Stimulated activated memory B cell treated with anti-CD40 and anti-IgM and Interleukin-4, amounts not matched to agents 10 μg/mL and 1 μg/mL and 100 μg/mL, for 72 hours (primary cell): ENCODE data around the gene CYBA.
"Not testable (repeated sequence)": the region's sequence is repeated elsewhere in the genome, so short reads cannot be mapped to it uniquely, and the experiment has no call there.

ENCODE experiments used
- ATAC-seq: fragments of 150-1000 bp; cut with Tn5 transposase; 2 replicates; pipeline ENCODE4 v1.10.0; 2021
- H3K27ac Mint-ChIP-seq: one replicate; pipeline ENCODE4 v1.8.0; 2022; ENCODE audit warnings: mild to moderate bottlenecking, mixed read lengths
- H3K27me3 Mint-ChIP-seq: one replicate; pipeline ENCODE4 v1.8.0; 2022; ENCODE audit warnings: mixed read lengths
- H3K36me3 Mint-ChIP-seq: one replicate; pipeline ENCODE4 v1.8.0; 2022; ENCODE audit warnings: mixed read lengths
- H3K4me1 Mint-ChIP-seq: one replicate; pipeline ENCODE4 v1.8.0; 2022; ENCODE audit warnings: mixed read lengths
- H3K4me3 Mint-ChIP-seq: one replicate; pipeline ENCODE4 v1.8.0; 2022; ENCODE audit warnings: mild to moderate bottlenecking, moderate library complexity, mixed read lengths
- H3K9me3 Mint-ChIP-seq: one replicate; pipeline ENCODE4 v1.8.0; 2022; ENCODE audit warnings: mixed read lengths

The CYBA gene

DNA sequence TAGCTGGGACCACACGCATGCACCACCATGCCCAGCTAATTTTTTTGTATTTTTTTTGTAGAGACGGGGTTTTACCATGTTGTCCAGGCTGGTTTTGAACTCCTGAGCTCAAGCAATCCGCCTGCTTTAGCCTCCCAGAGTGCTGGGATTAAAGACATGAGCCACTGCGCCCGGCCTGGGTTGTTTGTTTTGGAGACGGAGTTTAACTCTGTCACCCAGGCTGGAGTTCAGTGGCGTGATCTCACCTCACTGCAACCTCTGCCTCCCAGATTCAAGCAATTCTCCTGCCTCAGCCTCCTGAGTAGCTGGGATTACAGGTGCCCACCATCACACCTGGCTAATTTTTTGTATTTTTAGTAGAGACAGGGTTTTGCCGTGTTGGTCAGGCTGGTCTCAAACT lies 41.4 kb downstream of the CYBA start:
- H3K36me3 Mint-ChIP-seq = peaks cover 59% of the 10 kb centered on the region
- not testable (repeated sequence) for H3K9me3 Mint-ChIP-seq, ATAC-seq, H3K4me3 Mint-ChIP-seq, H3K27ac Mint-ChIP-seq, H3K27me3 Mint-ChIP-seq
- H3K4me1 Mint-ChIP-seq = peaks cover 27% of the 10 kb centered on the region

DNA sequence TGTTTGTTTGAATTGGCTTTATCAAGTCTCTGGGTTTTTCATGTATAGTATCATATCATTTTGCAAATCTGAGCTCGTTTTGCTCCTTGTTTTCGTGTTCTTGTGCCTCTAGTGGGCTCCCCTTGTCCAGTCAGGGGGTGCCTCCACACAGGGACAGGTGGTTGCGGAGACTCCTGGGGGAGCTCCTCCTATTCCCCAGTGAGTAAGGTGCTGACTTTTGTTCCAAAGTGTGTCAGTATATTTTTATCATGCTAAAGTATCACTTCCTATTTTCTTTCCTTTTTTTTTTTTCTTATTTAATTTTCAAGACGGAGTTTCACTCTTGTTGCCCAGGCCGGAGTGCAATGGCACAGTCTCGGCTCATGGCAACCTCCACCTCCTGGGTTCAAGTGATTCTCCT lies 42.8 kb downstream of the CYBA start:
- Mint-ChIP-seq H3K27me3 (no peaks in the 10 kb centered on the region), H3K36me3 (peaks cover 52% of the 10 kb centered on the region), H3K9me3 (no peaks in the 10 kb centered on the region), H3K27ac (no peak overlapping the region), H3K4me1 (peaks cover 24% of the 10 kb centered on the region), H3K4me3 (no peak overlapping the region)
- peak; percentile 56 for ATAC-seq

DNA sequence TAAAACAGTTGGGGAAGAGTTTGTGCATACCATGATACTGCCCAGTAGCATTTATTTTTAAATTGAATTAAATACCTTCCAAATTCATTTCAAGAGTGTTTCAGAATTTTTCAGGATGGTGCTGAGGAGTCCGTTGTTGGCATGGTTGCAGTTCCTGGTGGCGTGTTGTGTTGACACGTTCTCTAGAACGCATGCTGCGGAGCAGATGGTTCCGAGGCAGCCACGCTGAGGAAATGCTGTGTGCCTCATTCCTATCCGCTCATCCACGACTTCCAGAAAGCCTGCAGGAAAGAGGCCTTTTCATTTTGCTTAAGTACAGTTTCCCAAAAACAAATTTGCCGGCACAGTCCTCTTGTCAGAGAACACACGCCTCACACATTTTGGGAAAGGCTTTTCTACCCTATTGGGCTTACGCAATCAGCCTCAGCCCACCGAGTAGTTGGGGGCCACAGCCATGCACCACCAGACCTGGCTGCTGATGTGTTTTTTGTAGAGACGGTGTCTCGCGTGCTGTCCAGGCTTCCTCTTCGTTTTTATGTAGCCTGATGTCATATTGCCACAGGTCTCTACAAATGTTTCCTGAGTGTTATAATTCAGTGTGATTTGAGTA lies 44.6 kb downstream of the CYBA start:
- ATAC-seq = no peak
- no peak overlapping the region for H3K27ac Mint-ChIP-seq
- H3K36me3 Mint-ChIP-seq = peaks cover 58% of the 10 kb centered on the region
- H3K4me3 Mint-ChIP-seq = no peak overlapping the region
- H3K27me3 Mint-ChIP-seq = no peaks in the 10 kb centered on the region
- no peaks in the 10 kb centered on the region for H3K9me3 Mint-ChIP-seq
- H3K4me1 Mint-ChIP-seq = peaks cover 28% of the 10 kb centered on the region

DNA sequence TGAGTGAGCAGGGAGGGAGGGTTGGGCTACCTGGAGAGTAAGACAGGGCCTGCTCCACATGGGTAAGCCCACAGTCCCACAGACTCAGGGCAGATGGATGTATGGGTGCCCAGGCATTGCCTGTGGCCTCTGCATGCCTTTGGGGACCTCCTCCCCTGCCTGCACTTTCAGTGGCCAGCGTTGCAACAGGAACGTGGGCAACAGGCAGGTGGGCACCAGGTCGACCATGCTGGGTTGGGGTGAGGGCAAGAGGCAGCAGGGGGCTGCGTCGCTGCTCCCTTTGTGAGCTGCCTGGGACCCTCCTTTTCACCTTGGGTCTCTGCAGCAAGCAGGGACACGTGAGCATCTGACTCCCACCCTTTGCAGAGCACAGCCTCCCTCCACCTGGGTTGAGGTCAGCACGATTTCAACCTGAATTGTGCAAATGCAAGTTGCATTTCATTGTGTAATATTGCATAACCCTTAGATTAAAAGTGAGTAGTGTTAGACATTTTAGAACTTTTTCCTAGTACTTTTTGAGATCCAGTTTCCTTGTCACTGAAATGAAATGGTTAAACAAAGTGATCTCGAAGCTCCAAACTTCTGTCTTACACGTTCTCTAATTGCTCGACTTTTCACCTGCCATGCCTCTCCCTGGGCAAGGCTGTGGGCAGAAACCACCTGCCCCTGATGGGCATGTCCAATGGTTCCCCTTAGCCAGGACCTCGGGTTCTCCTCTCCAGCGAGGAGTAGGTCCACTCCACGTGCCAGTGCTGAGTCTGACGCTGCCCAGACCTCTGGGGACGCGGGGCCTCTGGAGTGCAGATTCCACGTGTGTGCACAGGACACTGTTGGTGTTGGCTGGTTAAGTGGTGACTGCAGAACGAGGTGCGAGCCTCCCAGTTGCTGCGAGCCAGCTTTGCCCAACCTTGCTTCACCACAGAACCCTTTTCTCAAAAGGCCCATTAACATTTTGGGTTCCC lies 45.4 kb downstream of the CYBA start:
- Mint-ChIP-seq H3K4me1 (peaks cover 28% of the 10 kb centered on the region), H3K4me3 (no peak overlapping the region)
- no peak for ATAC-seq

DNA sequence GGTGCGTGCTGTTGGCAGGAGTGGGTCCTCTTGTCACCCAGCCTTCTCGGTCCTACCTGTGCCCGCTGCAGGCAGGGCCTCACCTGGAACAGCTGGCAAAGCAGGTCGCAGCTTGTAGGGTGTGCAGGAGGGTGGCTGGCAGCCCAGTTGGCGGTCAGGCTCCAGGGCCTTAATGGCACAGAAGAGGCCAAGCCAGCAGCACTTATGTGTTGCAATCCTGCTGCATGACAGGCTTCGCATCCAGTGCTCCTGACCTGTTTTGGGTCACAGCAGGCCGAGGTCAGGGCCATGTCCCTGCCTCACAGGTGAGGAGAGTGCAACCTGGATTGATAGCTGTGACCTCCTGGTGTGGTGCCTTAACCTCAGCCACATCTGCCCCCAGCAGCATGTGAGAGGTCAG lies 48.8 kb downstream of the CYBA start:
- peaks cover 28% of the 10 kb centered on the region for H3K4me1 Mint-ChIP-seq
- H3K36me3 Mint-ChIP-seq = peaks cover 54% of the 10 kb centered on the region
- no peak for ATAC-seq
- H3K4me3 Mint-ChIP-seq = no peak overlapping the region
- H3K27ac Mint-ChIP-seq = no peak overlapping the region
- H3K27me3 Mint-ChIP-seq = no peaks in the 10 kb centered on the region
- no peaks in the 10 kb centered on the region for H3K9me3 Mint-ChIP-seq

More for the DNA sequence above, 45.4 kb downstream of the CYBA start:
- no peak overlapping the region for H3K27ac Mint-ChIP-seq
- H3K9me3 Mint-ChIP-seq = no peaks in the 10 kb centered on the region
- no peaks in the 10 kb centered on the region for H3K27me3 Mint-ChIP-seq
- H3K36me3 Mint-ChIP-seq = peaks cover 58% of the 10 kb centered on the region

DNA sequence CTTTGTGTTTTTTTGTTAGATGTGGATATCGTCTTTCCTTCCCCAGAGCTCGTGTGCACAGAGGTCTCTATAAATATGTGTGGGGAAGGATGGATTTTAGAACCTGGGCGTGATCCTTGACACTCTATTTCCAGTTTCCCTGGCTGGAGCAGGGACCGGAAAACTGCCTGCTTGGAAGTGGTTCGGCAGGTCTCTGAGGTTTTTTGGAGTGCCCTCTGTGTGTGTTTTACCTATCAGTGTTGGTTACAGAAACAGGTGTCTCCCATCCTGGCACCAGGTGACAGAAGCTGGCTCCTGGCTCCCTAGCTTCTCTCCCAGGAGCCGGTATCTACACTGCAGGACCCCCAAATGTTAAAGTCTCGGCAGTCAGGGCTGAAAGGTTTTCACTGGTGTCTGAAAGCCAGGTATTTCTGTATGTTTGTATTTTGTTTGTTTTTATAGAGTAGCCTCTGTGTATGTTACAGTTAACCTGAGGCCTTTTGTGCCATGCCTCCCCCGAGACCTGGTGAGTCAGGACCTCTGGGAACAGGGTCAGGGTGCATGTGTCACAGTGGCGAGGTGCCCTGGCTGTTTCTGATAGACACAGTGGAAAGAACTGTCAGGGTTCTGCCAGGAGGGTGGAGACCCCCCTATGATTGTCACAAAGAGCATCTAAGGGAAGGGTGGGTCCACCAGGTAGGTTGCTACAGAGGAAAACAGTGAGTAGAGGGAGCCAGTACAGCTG lies 49.4 kb downstream of the CYBA start:
- peaks cover 48% of the 10 kb centered on the region for H3K36me3 Mint-ChIP-seq
- peaks cover 23% of the 10 kb centered on the region for H3K4me1 Mint-ChIP-seq
- no peak for ATAC-seq
- no peaks in the 10 kb centered on the region for H3K27me3 Mint-ChIP-seq
- H3K9me3 Mint-ChIP-seq = no peaks in the 10 kb centered on the region
- no peak overlapping the region for H3K27ac Mint-ChIP-seq
- no peak overlapping the region for H3K4me3 Mint-ChIP-seq

DNA sequence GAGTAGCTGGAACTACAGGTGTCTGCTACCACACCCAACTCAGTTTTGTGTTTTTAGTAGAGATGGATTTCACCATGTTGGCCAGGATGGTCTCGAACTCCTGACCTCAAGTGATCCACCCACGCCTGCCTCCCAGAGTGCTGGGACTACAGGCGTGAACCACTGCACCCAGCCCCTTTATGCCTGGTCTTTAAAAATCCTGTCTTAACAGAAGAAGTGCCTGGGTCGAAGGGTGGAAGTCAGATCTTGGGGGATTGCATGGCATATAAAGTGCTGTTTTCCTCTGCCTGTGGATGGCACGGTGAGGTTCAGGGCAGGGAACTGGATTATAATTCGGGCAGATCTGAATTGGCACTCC lies 50.3 kb downstream of the CYBA start:
- Mint-ChIP-seq H3K9me3 (no peaks in the 10 kb centered on the region), H3K4me1 (peaks cover 22% of the 10 kb centered on the region), H3K27ac (no peak overlapping the region), H3K36me3 (peaks cover 44% of the 10 kb centered on the region), H3K27me3 (no peaks in the 10 kb centered on the region), H3K4me3 (no peak overlapping the region)
- ATAC-seq = no peak

DNA sequence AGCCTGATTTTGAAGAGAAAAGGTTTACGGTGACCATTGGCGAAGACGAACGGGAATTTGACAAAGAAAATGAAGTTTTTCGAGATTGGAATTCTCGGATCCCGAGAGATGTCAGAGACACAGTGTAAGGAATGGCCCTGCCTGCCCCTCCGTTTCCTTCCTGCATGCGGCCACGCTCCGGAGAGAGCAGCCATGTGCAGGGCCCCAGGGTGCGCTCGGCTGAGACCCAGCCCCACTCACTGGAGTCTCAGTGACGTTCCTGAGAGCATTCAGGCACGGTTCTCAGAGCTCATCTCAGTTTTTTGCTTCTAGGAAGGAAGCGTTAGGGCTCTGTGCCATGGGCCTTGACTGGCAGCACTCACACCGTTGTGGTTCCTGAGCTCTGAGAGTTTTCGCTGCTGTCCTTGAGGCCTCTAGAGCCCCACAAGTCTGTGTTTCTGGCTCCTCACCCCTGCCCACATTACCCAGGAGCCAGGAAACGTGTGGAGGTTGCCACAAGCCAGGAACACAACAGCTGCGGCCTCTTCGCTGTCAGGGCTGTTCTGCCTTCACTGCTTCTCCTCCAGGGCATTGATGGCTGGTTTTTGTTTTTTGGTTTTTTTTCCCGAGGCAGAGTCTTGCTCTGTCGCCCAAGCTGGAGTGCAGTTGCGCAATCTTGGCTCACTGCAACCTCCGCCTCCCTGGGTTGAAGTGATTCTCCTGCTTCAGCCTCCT lies 50.9 kb downstream of the CYBA start:
- no peaks in the 10 kb centered on the region for H3K9me3 Mint-ChIP-seq
- no peak overlapping the region for H3K27ac Mint-ChIP-seq
- no peak overlapping the region for H3K4me3 Mint-ChIP-seq
- no peaks in the 10 kb centered on the region for H3K27me3 Mint-ChIP-seq
- no peak for ATAC-seq
- peaks cover 22% of the 10 kb centered on the region for H3K4me1 Mint-ChIP-seq
- H3K36me3 Mint-ChIP-seq = peaks cover 43% of the 10 kb centered on the region

DNA sequence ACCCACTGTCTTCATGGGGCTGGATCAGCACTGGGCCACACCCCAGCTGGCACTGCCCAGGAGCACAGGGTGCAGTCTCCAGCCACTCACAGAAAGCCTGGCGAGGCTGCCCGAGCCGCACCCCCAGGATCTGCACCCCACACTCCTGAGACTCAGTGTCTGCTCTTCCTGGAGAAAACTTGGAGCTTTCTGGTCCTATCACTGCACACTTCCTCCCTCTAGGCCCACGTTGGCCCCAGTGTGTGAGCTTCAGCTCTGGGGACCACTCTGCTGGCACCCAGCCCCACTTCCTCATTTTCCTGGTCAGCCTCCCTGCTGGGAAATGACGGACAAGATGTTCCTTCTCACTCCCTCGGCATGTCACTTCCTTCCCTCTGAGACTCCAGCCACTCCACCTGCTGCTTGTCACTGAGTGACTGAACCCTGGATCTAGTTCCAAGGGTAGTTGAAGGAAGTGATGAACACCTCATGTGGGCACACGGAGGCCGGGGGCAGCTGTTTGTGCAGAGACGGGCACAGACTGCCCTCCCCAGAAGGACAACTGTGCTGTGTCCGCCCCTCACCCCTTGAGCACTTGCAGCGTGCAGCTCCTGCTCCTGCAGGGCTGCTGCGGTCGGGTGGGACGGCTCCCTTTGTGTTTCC lies 51.6 kb downstream of the CYBA start:
- no peak overlapping the region for H3K27ac Mint-ChIP-seq
- no peaks in the 10 kb centered on the region for H3K9me3 Mint-ChIP-seq
- H3K4me1 Mint-ChIP-seq = peaks cover 22% of the 10 kb centered on the region
- H3K4me3 Mint-ChIP-seq = no peak overlapping the region
- no peak for ATAC-seq
- peaks cover 43% of the 10 kb centered on the region for H3K36me3 Mint-ChIP-seq
- H3K27me3 Mint-ChIP-seq = no peaks in the 10 kb centered on the region

DNA sequence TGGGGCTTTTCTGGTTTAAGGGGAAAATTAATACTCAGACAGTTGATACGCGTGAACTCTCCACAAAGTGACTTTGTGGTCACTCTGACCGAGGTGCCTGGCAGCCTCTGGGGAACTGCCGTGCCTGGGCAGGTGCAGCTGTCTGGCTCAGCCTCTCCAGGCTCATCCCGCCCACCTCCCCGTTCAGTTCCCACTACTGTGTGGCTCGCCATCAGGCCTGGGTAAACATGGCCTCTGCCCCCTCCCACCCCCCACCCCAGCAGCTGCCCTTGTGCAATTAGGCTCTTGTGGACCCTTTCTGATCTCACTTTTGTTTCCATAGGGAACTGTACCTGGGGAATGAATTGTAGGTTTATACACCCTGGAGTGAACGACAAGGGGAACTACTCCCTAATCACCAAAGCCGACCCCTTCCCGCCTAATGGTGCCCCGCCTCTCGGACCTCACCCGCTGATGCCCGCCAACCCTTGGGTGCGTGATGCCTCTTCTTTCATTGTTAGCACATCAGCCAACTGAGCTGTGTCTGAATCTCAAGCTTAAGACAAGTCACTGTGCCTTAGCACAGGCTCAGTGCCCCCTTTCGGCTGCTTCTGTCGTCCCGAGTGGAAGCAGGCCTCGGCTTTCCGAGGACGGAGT lies 52.9 kb downstream of the CYBA start:
- H3K36me3 Mint-ChIP-seq = peaks cover 42% of the 10 kb centered on the region
- peaks cover 22% of the 10 kb centered on the region for H3K4me1 Mint-ChIP-seq

DNA sequence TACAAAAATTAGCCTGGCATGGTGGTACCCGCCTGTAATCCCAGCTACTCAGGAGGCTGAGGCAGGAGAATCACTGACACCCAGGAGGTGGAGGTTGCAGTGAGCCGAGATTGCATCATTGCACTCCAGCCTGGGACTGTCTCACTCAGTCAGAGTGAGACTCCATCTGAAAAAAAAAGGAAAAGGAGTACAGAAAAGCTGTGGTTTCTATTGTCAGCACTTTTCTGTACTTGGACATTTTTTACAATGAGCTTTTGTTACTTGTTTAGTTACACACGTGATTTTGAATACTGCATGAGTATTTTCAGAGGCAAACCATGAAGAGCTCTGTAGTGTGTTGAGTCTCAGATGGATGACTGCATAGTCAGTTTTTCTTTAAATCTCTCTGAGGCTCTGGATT lies 54.4 kb downstream of the CYBA start:
- no peak for ATAC-seq
- Mint-ChIP-seq H3K36me3 (peaks cover 43% of the 10 kb centered on the region), H3K4me1 (peaks cover 28% of the 10 kb centered on the region), H3K9me3 (no peaks in the 10 kb centered on the region), H3K4me3 (no peak overlapping the region), H3K27ac (no peak overlapping the region), H3K27me3 (no peaks in the 10 kb centered on the region)

More for the DNA sequence above, 52.9 kb downstream of the CYBA start:
- Mint-ChIP-seq H3K4me3 (no peak overlapping the region), H3K27ac (no peak overlapping the region), H3K9me3 (no peaks in the 10 kb centered on the region), H3K27me3 (no peaks in the 10 kb centered on the region)
- ATAC-seq = no peak

DNA sequence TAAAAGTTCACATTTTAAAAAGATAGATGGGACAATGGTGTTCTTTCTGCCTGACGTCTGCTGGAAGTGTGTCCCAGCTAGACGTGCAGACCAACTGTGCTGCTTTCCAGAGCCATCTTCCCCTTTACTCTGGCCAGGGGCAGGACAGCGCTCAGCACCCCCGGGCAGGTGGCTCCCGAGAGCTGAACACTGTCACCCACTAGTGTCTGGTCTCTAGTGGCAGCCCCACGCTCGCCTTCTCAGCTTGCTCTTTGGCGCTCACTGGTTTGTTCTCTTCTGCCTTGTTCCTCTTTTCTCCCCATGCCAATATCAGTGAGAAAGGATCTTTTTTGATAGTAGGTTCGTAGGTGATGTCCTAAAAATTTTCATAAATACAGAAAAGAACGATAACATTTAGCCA lies 54.9 kb downstream of the CYBA start:
- no peaks in the 10 kb centered on the region for H3K9me3 Mint-ChIP-seq
- no peak overlapping the region for H3K4me3 Mint-ChIP-seq
- no peak for ATAC-seq
- peaks cover 30% of the 10 kb centered on the region for H3K4me1 Mint-ChIP-seq
- H3K27me3 Mint-ChIP-seq = no peaks in the 10 kb centered on the region
- H3K27ac Mint-ChIP-seq = no peak overlapping the region
- peaks cover 37% of the 10 kb centered on the region for H3K36me3 Mint-ChIP-seq

DNA sequence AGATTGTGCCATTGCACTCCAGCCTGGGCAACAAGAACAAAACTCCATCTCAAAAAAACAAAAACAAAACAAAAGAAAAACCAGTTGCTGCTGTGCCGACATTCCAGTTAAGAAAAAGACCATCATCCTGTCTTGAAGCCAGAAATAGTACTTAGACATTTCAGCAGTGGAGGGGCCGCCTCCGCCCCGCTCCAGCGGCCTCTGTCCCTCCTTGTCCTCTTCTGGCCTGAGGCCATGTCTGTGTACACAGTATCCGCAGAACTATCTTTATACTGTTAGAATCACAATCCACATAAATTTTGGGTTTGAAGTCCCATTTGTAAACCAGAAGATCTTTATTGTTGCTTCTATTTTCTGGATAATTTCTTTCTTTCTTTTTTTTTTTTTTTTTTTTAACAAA lies 55.8 kb downstream of the CYBA start:
- H3K27me3 Mint-ChIP-seq = no peaks in the 10 kb centered on the region
- no peaks in the 10 kb centered on the region for H3K9me3 Mint-ChIP-seq
- ATAC-seq = no peak
- H3K36me3 Mint-ChIP-seq = peaks cover 29% of the 10 kb centered on the region
- peaks cover 30% of the 10 kb centered on the region for H3K4me1 Mint-ChIP-seq
- no peak overlapping the region for H3K4me3 Mint-ChIP-seq
- no peak overlapping the region for H3K27ac Mint-ChIP-seq

DNA sequence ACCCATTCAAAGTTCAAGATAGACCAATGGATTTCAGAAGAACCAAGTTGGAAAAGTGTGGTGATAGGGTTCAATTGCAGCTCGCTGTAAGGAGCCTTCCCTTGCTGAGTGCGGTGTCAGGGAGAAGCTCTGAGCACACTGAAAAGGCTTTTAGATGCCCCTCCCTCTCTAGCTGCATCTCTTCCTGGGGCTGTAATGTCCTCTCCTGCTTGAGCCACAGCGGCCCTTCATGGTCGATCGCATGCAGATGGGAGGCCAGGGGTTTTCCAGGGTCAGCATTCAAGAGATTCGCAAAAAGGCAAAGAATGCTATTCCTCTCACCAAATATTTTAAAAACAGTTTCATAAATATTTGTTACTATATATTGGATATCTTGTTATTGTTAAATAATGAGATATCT lies 56.9 kb downstream of the CYBA start:
- peaks cover 26% of the 10 kb centered on the region for H3K36me3 Mint-ChIP-seq
- peaks cover 30% of the 10 kb centered on the region for H3K4me1 Mint-ChIP-seq

More for the DNA sequence above, 56.9 kb downstream of the CYBA start:
- H3K9me3 Mint-ChIP-seq = no peaks in the 10 kb centered on the region
- no peaks in the 10 kb centered on the region for H3K27me3 Mint-ChIP-seq
- H3K27ac Mint-ChIP-seq = no peak overlapping the region
- no peak overlapping the region for H3K4me3 Mint-ChIP-seq
- ATAC-seq = no peak
